HG02981 (cell line): Measurements from ENCODE around the gene MS4A8.
"Not testable (repeated sequence)": the region's sequence is repeated elsewhere in the genome, so short reads cannot be mapped to it uniquely, and the experiment has no call there.

Experiments
- ATAC-seq: cut with Tn5 transposase; IDR thresholded peaks from one replicate; pipeline ENCODE4 v1.9.1; 2021; ENCODE audit warnings: mild to moderate bottlenecking, moderate library complexity; ENCODE audit not compliant: unreplicated experiment

MS4A8 gene

GRCh38 chr11:60699284-60699691 is at the start of gene MS4A8:
Gene MS4A8 (plus strand): TSS chr11:60699612. CDS start chr11:60700861, 1,249 bp downstream.
- ATAC-seq: no peak

GRCh38 chr11:60657888-60658287 is 41.5 kb upstream of the MS4A8 start:
- ATAC-seq: no peak

- ATAC-seq: no peak
Observed at GRCh38 chr11:60658409-60658808, 41.0 kb upstream of the MS4A8 start.

- no peak for ATAC-seq
Observed at GRCh38 chr11:60672255-60672654, 27.2 kb upstream of the MS4A8 start.

GRCh38 chr11:60678231-60678630 is 21.2 kb upstream of the MS4A8 start:
- ATAC-seq: not testable (repeated sequence)

- no peak for ATAC-seq
Observed at GRCh38 chr11:60679879-60680278, 19.5 kb upstream of the MS4A8 start.

- ATAC-seq: no peak
Observed at GRCh38 chr11:60680455-60681119, 18.8 kb upstream of the MS4A8 start.

- ATAC-seq: not testable (repeated sequence)
Observed at GRCh38 chr11:60684541-60684848, 14.9 kb upstream of the MS4A8 start.

GRCh38 chr11:60691661-60692060 is 7.8 kb upstream of the MS4A8 start:
- no peak for ATAC-seq

- ATAC-seq: no peak
Observed at GRCh38 chr11:60699936-60700335, 524 bp downstream of the MS4A8 start.

GRCh38 chr11:60700689-60701468 is 1.5 kb downstream of the MS4A8 start:
- ATAC-seq: no peak

- no peak for ATAC-seq
Observed at GRCh38 chr11:60701469-60701818, 2.0 kb downstream of the MS4A8 start.

- ATAC-seq: no peak
Observed at GRCh38 chr11:60703374-60703773, 4.0 kb downstream of the MS4A8 start.

- no peak for ATAC-seq
Observed at GRCh38 chr11:60705895-60706294, 6.5 kb downstream of the MS4A8 start.

GRCh38 chr11:60706931-60707330 is 7.5 kb downstream of the MS4A8 start:
- no peak for ATAC-seq

GRCh38 chr11:60710482-60710881 is 11.1 kb downstream of the MS4A8 start:
- ATAC-seq: no peak

- no peak for ATAC-seq
Observed at GRCh38 chr11:60711276-60711675, 11.9 kb downstream of the MS4A8 start.

GRCh38 chr11:60713423-60713822 is 14.0 kb downstream of the MS4A8 start:
- ATAC-seq: not testable (repeated sequence)

- ATAC-seq: no peak
Observed at GRCh38 chr11:60717956-60718355, 18.5 kb downstream of the MS4A8 start.

- ATAC-seq: no peak
Observed at GRCh38 chr11:60718524-60719316, 19.3 kb downstream of the MS4A8 start.

- no peak for ATAC-seq
Observed at GRCh38 chr11:60719391-60719790, 20.0 kb downstream of the MS4A8 start.

- no peak for ATAC-seq
Observed at GRCh38 chr11:60720460-60720859, 21.0 kb downstream of the MS4A8 start.
